Stimulated activated CD8-positive, alpha-beta memory T cell treated with anti-CD3 and anti-CD28 coated beads, Interleukin-4, amount 100 ng/mL, for 48 hours (primary cell): ENCODE results near the gene SLC9A9.
"Not testable (repeated sequence)": the region's sequence is repeated elsewhere in the genome, so short reads cannot be mapped to it uniquely, and the experiment has no call there.

Source experiments
- DNase-seq: peaks from one replicate; pipeline ENCODE4 v3.0.0-alpha.2; 2020

Gene SLC9A9

GRCh38 chr3:143439817-143440216, 408.5 kb downstream of the SLC9A9 start:
- no peak for DNase-seq

GRCh38 chr3:143437405-143437804, 410.9 kb downstream of the SLC9A9 start:
- DNase-seq = no peak

- no peak for DNase-seq
These were observed 411.9 kb downstream of the SLC9A9 start for GRCh38 chr3:143436231-143436930.

- DNase-seq = peak; percentile 60
These were observed 414.4 kb downstream of the SLC9A9 start for GRCh38 chr3:143433787-143434378.

GRCh38 chr3:143431298-143431697, 417.0 kb downstream of the SLC9A9 start:
- not testable (repeated sequence) for DNase-seq

- DNase-seq = no peak
These were observed 417.7 kb downstream of the SLC9A9 start for GRCh38 chr3:143430568-143430967.

- no peak for DNase-seq
These were observed 418.4 kb downstream of the SLC9A9 start for GRCh38 chr3:143429628-143430514.

- no peak for DNase-seq
These were observed 420.0 kb downstream of the SLC9A9 start for GRCh38 chr3:143428294-143428693.

- DNase-seq = no peak
These were observed 420.6 kb downstream of the SLC9A9 start for GRCh38 chr3:143427631-143428030.

- no peak for DNase-seq
These were observed 423.4 kb downstream of the SLC9A9 start for GRCh38 chr3:143424874-143425273.

- no peak for DNase-seq
These were observed 426.7 kb downstream of the SLC9A9 start for GRCh38 chr3:143421556-143421955.

- DNase-seq = no peak
These were observed 428.7 kb downstream of the SLC9A9 start for GRCh38 chr3:143419611-143420010.

- DNase-seq = no peak
These were observed 429.9 kb downstream of the SLC9A9 start for GRCh38 chr3:143418391-143418790.

- no peak for DNase-seq
These were observed 432.0 kb downstream of the SLC9A9 start for GRCh38 chr3:143416229-143416628.

- DNase-seq = no peak
These were observed 433.6 kb downstream of the SLC9A9 start for GRCh38 chr3:143414571-143415253.

- no peak for DNase-seq
These were observed 434.9 kb downstream of the SLC9A9 start for GRCh38 chr3:143413372-143413771.

- no peak for DNase-seq
These were observed 436.2 kb downstream of the SLC9A9 start for GRCh38 chr3:143412084-143412483.

GRCh38 chr3:143410259-143410658, 438.0 kb downstream of the SLC9A9 start:
- DNase-seq = no peak

GRCh38 chr3:143408771-143409170, 439.5 kb downstream of the SLC9A9 start:
- DNase-seq = no peak

- no peak for DNase-seq
These were observed 445.7 kb downstream of the SLC9A9 start for GRCh38 chr3:143402602-143403001.

GRCh38 chr3:143396790-143397189, 451.5 kb downstream of the SLC9A9 start:
- DNase-seq = no peak

- no peak for DNase-seq
These were observed 458.9 kb downstream of the SLC9A9 start for GRCh38 chr3:143389388-143389787.

- no peak for DNase-seq
These were observed 460.8 kb downstream of the SLC9A9 start for GRCh38 chr3:143387425-143387824.
